ENCODE results near the gene NTNG1. TPM values are rescaled to one million over a fixed set of nuclear protein-coding genes. Genes with fewer than 3 reads are reported as not detected.

NTNG1 gene
- total RNA-seq, 1 donor from 2014 or later: 5.7 TPM

DNA sequence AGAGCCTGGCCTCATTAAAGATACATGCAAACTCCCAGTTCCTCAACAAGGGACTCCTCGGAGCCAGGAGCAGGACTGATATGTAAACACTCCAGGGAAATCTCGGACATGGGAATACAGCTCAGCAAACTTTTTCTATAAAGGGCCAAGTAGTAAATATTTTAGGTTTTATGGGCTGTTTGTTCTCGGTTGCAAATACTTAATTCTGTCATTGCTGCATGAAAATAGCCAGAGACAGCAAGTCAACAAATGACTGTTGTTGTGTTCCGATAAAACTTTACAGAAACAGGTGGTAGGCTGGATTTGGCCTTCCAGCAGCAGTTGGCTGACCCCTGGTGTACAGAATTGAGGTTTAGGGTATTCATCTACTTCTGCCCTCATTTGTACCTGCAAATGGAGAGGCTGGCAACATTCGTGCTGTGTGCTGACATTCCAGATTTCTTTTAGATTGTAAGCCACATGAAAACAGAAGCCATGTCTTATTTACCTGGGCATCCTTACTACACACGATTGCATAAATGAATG is 360.3 kb downstream of the NTNG1 start:
- DNase-seq (no peak), ATAC-seq (ENCODE audit: low read depth) (no peak)
- TF ChIP-seq, protein P1, sequence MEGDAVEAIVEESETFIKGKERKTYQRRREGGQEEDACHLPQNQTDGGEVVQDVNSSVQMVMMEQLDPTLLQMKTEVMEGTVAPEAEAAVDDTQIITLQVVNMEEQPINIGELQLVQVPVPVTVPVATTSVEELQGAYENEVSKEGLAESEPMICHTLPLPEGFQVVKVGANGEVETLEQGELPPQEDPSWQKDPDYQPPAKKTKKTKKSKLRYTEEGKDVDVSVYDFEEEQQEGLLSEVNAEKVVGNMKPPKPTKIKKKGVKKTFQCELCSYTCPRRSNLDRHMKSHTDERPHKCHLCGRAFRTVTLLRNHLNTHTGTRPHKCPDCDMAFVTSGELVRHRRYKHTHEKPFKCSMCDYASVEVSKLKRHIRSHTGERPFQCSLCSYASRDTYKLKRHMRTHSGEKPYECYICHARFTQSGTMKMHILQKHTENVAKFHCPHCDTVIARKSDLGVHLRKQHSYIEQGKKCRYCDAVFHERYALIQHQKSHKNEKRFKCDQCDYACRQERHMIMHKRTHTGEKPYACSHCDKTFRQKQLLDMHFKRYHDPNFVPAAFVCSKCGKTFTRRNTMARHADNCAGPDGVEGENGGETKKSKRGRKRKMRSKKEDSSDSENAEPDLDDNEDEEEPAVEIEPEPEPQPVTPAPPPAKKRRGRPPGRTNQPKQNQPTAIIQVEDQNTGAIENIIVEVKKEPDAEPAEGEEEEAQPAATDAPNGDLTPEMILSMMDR (IDR thresholded peaks at IDR 0.05): no peak
- Mint-ChIP-seq H3K4me1 (peaks cover 15% of the 10 kb centered on the region), H3K9me3 (no peaks in the 10 kb centered on the region), H3K27me3 (no peaks in the 10 kb centered on the region), H3K27ac (no peak overlapping the region), H3K4me3 (no peak overlapping the region), H3K36me3 (ENCODE audit: low read depth) (no peaks in the 10 kb centered on the region)
- ChIA-PET POLR2A (no interaction called here), CTCF (no interaction called here)
- intact Hi-C loops (cut with micrococcal nuclease): no loop called here

DNA sequence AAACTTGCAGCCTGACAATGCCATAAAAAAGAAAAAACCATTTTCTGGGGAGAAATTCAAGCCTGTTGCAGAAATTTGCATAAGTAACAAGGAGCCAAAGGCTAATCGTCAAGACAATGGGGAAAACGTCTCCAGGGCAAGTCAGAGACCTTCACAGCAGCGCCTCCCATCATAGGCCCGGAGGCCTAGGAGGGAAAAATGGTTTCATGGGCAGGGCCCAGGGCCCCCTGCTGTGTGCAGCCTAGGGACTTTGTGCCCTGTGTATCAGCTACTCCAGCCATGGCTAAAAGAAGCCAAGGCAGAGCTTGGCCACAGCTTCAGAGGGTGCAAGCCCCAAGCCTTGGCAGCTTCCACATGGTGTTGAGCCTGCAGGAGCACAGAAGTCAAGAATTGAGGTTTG is 369.5 kb downstream of the NTNG1 start:
- Mint-ChIP-seq H3K4me1 (no peaks in the 10 kb centered on the region), H3K4me3 (no peak overlapping the region), H3K27ac (no peak overlapping the region), H3K9me3 (peaks cover 2% of the 10 kb centered on the region), H3K36me3 (ENCODE audit: low read depth) (no peaks in the 10 kb centered on the region), H3K27me3 (no peaks in the 10 kb centered on the region)
- intact Hi-C loops (cut with micrococcal nuclease): no loop called here
- TF ChIP-seq, protein P1 (IDR thresholded peaks at IDR 0.05): no peak
- DNase-seq: no peak
- ATAC-seq (ENCODE audit: low read depth): no peak
- POLR2A ChIA-PET: no interaction called here
- CTCF ChIA-PET: interaction anchor here (1.5 kb wide), 1 partner anchor 17 kb away, joined by 5 read pairs; no protein-coding TSS in a partner anchor

DNA sequence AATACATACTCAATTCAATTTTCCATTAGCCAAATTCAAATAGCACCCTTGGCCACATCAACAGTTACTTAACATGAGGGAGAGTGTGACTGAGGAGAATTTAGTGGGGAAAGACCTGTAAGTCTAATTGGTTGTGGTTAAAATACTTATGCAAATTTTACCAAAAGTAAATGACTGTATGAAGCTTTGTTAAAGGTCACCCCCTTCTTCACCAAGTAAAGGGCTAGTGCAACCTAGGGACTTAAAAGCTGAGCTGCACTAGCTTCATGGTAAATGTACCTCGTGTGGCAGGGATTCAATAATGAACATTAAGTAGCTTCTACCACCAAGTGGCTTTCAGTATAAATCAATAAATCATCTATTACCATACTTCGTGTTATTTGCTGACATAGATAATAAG is 372.0 kb downstream of the NTNG1 start:
- Mint-ChIP-seq H3K4me3 (no peak overlapping the region), H3K27me3 (no peaks in the 10 kb centered on the region), H3K27ac (no peak overlapping the region), H3K9me3 (peaks cover 2% of the 10 kb centered on the region), H3K4me1 (no peaks in the 10 kb centered on the region), H3K36me3 (ENCODE audit: low read depth) (no peaks in the 10 kb centered on the region)
- TF ChIP-seq, protein P1 (IDR thresholded peaks at IDR 0.05): no peak
- ChIA-PET CTCF (interaction anchor here (1.4 kb wide), 1 partner anchor 17 kb away, joined by 5 read pairs; no protein-coding TSS in a partner anchor), POLR2A (no interaction called here)
- intact Hi-C loops (cut with micrococcal nuclease): no loop called here
- DNase-seq (no peak), ATAC-seq (ENCODE audit: low read depth) (no peak)

DNA sequence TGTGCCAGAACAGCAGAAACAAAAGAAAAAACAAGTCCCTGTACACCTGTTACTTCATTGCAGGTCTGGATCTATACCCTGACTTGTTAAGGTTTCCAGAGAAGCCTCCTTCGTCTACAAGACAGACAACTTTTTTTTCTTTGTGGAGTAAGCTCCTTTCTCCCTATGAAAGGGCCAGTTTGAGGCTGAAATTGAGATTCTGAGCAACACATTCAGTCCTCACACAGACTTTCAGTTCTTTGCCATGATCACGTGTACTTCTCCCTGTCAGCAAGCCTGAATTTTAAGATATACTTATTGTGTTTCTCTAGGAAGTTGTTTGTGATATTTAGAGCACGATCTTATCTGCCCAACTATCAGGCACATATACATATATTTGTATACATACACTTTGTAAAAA is 374.0 kb downstream of the NTNG1 start:
- H3K36me3 Mint-ChIP-seq (ENCODE audit: low read depth): no peaks in the 10 kb centered on the region
- H3K27ac Mint-ChIP-seq: no peak overlapping the region
- no peaks in the 10 kb centered on the region for H3K27me3 Mint-ChIP-seq
- POLR2A ChIA-PET: no interaction called here
- TF ChIP-seq, protein P1 (IDR thresholded peaks at IDR 0.05): no peak
- ATAC-seq (ENCODE audit: low read depth) (no peak), DNase-seq (no peak)
- intact Hi-C loops (cut with micrococcal nuclease): no loop called here
- no peak overlapping the region for H3K4me3 Mint-ChIP-seq
- H3K9me3 Mint-ChIP-seq: no peaks in the 10 kb centered on the region
- no peaks in the 10 kb centered on the region for H3K4me1 Mint-ChIP-seq
- CTCF ChIA-PET: interaction anchor here (1.9 kb wide), 1 partner anchor 84 kb away, joined by 5 read pairs; no protein-coding TSS in a partner anchor

DNA sequence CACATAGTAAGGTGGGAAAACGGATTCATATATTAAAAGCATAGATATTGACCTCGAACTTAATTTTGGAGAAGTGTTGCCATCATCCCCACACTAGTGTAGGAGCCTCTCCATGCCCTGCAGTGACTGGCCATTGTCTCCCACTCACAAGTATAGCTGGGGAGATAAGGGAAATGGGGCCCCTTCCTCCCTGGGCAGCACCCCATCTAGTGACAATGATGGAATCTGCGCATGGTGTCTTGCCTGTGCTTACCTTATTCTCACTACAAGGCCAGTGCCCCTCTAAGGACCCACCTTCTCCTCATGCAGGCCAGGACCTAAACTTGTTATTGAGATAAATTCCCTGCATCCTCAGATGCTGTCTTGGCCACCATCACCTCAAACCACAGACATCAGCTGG is 374.9 kb downstream of the NTNG1 start:
- no peak overlapping the region for H3K27ac Mint-ChIP-seq
- DNase-seq (no peak), ATAC-seq (ENCODE audit: low read depth) (no peak)
- POLR2A ChIA-PET: no interaction called here
- H3K9me3 Mint-ChIP-seq: no peaks in the 10 kb centered on the region
- H3K36me3 Mint-ChIP-seq (ENCODE audit: low read depth): no peaks in the 10 kb centered on the region
- CTCF ChIA-PET: interaction anchor here (1.4 to 1.9 kb wide), 2 partner anchors 12 to 85 kb away, joined by 3 to 5 read pairs; no protein-coding TSS in a partner anchor
- no peaks in the 10 kb centered on the region for H3K27me3 Mint-ChIP-seq
- intact Hi-C loops (cut with micrococcal nuclease): no loop called here
- no peak overlapping the region for H3K4me3 Mint-ChIP-seq
- no peaks in the 10 kb centered on the region for H3K4me1 Mint-ChIP-seq
- TF ChIP-seq, protein P1 (IDR thresholded peaks at IDR 0.05): no peak

Data from activated B cell treated with CpG ODN at 0.5 μM for 24 hours (primary cell).